KMS-11 (cell line): ENCODE data around the gene ZNF385C.

Source experiments
- H2AFZ ChIP-seq: fragments of 200-600 bp; sonication (generic); 2 replicates; pipeline ENCODE4 v1.6.1; 2016; ENCODE audit warnings: antibody characterized with exemption, mixed run types, low read depth
- H3K27ac ChIP-seq: fragments of 200-600 bp; sonication (generic); 2 replicates; pipeline ENCODE4 v1.6.1; 2016; ENCODE audit warnings: mild to moderate bottlenecking, mixed run types
- H3K27me3 ChIP-seq: fragments of 200-600 bp; sonication (generic); 2 replicates; pipeline ENCODE4 v1.6.1; 2017; ENCODE audit warnings: mild to moderate bottlenecking, low read depth, mixed run types, moderate library complexity; ENCODE audit not compliant: insufficient read depth
- H3K36me3 ChIP-seq: fragments of 200-600 bp; sonication (generic); 2 replicates; pipeline ENCODE4 v1.6.1; 2017; ENCODE audit warnings: mild to moderate bottlenecking, mixed run types; ENCODE audit not compliant: insufficient read depth
- H3K4me1 ChIP-seq: fragments of 200-600 bp; sonication (generic); 2 replicates; pipeline ENCODE4 v1.6.1; 2016; ENCODE audit warnings: mild to moderate bottlenecking, low read depth, mixed run types; ENCODE audit not compliant: poor library complexity, severe bottlenecking
- H3K4me2 ChIP-seq: fragments of 200-600 bp; sonication (generic); 2 replicates; pipeline ENCODE4 v1.7.0; 2016; ENCODE audit warnings: mild to moderate bottlenecking, mixed run types
- H3K4me3 ChIP-seq: fragments of 200-600 bp; sonication (generic); IDR thresholded peaks from 2 replicates; pipeline ENCODE4 v1.6.1; 2017; ENCODE audit warnings: low read depth, low read length, mixed read lengths; ENCODE audit not compliant: insufficient read depth
- H3K79me2 ChIP-seq: fragments of 200-600 bp; sonication (generic); 2 replicates; pipeline ENCODE4 v1.6.1; 2016; ENCODE audit warnings: low read depth, mixed run types; ENCODE audit not compliant: insufficient read depth
- H3K9ac ChIP-seq: fragments of 200-600 bp; sonication (generic); 2 replicates; pipeline ENCODE4 v1.6.1; 2016; ENCODE audit warnings: mild to moderate bottlenecking, mixed run types
- H4K20me1 ChIP-seq: fragments of 200-600 bp; sonication (generic); 2 replicates; pipeline ENCODE4 v1.6.1; 2016; ENCODE audit warnings: mild to moderate bottlenecking, mixed run types; ENCODE audit not compliant: insufficient read depth
- TF ChIP-seq, protein P1 (sequence below): fragments of 200-600 bp; sonication (generic); conservative IDR thresholded peaks from 2 replicates; pipeline ENCODE4 v1.6.1; 2017; ENCODE audit warnings: low read depth, mild to moderate bottlenecking, antibody characterized with exemption, low read length, moderate library complexity, mixed read lengths

The ZNF385C gene

DNA sequence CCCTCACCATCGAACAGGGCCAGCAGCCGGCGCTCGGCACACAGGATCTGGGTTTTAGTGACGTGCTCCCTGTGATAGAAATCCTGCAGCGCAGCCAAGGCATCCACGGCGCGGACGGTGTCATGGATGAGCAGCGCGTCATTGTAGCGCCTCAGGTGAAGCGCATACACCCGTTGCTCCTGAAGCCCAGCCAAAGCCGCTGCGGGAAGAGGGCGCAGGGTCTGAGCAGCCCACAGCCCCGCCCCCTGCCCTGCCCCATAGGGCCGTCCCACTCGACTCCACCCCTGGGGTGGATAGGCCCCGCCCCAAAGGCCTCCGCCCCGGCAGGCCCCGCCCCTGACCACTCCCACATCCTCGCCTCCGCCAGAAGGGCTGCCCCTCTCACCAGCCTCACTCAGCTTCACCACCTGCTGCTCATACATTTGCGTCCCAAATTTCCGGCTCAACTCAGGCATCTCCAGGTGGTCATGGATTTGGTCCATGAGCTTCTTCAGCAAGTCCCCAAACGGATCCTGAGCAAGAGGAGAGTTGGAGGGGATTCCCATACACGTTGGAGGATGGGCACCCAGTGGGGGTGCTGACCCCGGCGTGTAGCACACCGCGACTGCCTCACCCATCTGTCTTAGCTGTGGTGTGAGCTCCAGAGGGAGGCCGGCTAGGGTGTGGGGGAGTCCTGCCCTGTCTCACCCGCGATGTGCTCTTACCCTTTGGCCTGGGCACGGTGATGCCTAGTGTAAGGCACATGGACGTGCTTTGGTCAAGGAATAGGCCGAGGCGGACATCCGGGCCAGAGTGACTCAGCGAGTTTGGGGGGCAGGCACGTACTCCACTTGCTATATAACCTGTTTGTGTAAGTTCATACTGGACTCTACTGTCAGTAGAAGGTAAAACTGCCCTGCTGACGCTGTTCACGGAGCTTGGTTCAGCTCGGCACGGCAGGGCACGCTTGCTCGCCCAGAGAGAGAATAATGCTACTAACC, 9.6 kb upstream of the ZNF385C start:
- no peaks in the 10 kb centered on the region; the same call in 1 of the 2 replicates for H3K27me3 ChIP-seq
- H3K79me2 ChIP-seq: no peaks in the 10 kb centered on the region
- no peak overlapping the region for H3K27ac ChIP-seq
- H3K4me2 ChIP-seq: peak overlapping the region; percentile 55
- H3K9ac ChIP-seq: no peak overlapping the region
- H3K4me3 ChIP-seq: no peak overlapping the region
- H2AFZ ChIP-seq: peak overlapping the region; percentile 41; the same call in 1 of the 2 replicates
- TF ChIP-seq, protein P1, sequence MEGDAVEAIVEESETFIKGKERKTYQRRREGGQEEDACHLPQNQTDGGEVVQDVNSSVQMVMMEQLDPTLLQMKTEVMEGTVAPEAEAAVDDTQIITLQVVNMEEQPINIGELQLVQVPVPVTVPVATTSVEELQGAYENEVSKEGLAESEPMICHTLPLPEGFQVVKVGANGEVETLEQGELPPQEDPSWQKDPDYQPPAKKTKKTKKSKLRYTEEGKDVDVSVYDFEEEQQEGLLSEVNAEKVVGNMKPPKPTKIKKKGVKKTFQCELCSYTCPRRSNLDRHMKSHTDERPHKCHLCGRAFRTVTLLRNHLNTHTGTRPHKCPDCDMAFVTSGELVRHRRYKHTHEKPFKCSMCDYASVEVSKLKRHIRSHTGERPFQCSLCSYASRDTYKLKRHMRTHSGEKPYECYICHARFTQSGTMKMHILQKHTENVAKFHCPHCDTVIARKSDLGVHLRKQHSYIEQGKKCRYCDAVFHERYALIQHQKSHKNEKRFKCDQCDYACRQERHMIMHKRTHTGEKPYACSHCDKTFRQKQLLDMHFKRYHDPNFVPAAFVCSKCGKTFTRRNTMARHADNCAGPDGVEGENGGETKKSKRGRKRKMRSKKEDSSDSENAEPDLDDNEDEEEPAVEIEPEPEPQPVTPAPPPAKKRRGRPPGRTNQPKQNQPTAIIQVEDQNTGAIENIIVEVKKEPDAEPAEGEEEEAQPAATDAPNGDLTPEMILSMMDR: no peak
- no peaks in the 10 kb centered on the region for H4K20me1 ChIP-seq
- no peaks in the 10 kb centered on the region for H3K36me3 ChIP-seq
- H3K4me1 ChIP-seq: peaks cover 36% of the 10 kb centered on the region

DNA sequence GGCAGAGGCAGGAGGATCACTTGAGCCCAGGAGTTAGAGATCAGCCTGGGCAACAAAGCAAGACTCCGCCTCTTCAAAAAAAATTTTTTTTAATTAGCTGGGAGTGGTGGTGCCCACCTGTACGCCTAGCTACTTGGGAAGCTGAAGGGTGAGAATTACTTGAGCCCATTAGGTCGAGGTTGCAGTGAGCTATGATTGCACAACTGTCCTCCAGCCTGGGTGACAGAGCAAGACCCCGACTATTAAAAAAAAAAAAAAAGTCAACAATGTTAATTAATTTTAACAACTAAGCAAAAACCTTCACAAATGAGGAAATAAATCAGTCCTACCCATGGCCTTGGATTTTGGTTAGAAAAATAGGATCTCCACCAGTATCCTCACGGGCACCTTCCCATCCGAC, 8.9 kb upstream of the ZNF385C start:
- no peak overlapping the region for H3K4me3 ChIP-seq
- no peaks in the 10 kb centered on the region for H3K36me3 ChIP-seq
- H3K9ac ChIP-seq: no peak overlapping the region
- H3K4me1 ChIP-seq: peaks cover 31% of the 10 kb centered on the region
- no peak overlapping the region; the same call in none of the 2 replicates for H3K4me2 ChIP-seq
- TF ChIP-seq, protein P1: no peak
- H3K79me2 ChIP-seq: no peaks in the 10 kb centered on the region
- no peak overlapping the region for H3K27ac ChIP-seq
- H2AFZ ChIP-seq: peak overlapping the region; percentile 41; the same call in 1 of the 2 replicates
- H3K27me3 ChIP-seq: no peaks in the 10 kb centered on the region; the same call in 1 of the 2 replicates
- H4K20me1 ChIP-seq: no peaks in the 10 kb centered on the region

DNA sequence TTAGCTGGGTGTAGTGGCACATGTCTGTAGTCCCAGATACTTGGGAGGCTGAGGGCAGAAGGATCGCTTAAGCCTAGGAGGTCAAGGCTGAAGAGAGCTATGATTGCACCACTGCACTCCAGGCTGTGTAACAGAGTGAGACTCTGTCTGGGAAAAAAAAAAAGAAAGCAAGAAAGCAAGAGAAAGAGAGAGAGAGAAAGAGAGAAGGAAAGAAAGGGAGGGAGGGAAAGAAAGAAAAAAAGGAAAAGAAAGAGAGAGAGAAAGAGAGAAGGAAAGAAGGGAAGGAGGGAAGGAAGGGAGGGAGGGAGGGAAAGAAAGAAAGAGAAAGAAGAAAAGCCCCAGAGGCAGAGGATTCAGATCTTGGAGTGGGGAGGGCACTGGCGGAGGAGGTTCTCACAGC, 7.7 kb upstream of the ZNF385C start:
- TF ChIP-seq, protein P1: no peak
- Histone ChIP-seq H3K36me3 (no peaks in the 10 kb centered on the region), H3K9ac (no peak overlapping the region)

DNA sequence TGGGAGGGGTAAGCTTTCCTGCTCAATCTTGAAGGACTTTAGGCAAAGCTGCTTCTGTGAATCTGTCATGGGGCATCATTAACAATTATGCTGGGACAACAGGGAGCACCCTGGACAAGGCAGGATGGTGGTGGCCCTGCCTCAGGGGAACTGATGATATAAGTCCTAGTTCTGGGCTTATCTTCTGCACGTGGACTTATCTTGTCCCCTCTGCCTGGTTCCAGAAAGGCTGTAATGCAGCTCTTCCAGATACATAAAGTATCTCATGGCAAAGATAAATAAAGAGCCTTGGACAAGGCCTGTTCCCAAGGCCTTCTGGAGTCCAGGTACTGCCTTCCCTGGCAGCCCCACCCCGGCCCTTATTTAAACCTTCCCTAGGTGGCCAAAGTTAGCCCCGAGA, 6.0 kb upstream of the ZNF385C start:
- H2AFZ ChIP-seq: no peak overlapping the region
- no peak overlapping the region for H3K4me3 ChIP-seq
- TF ChIP-seq, protein P1: no peak
- H3K79me2 ChIP-seq: no peaks in the 10 kb centered on the region
- no peaks in the 10 kb centered on the region for H4K20me1 ChIP-seq
- H3K4me1 ChIP-seq: peaks cover 17% of the 10 kb centered on the region
- H3K4me2 ChIP-seq: no peak overlapping the region
- no peak overlapping the region for H3K27ac ChIP-seq
- no peaks in the 10 kb centered on the region for H3K36me3 ChIP-seq
- H3K9ac ChIP-seq: no peak overlapping the region
- H3K27me3 ChIP-seq: no peaks in the 10 kb centered on the region; the same call in 1 of the 2 replicates

More for the DNA sequence above, 7.7 kb upstream of the ZNF385C start:
- H3K4me2 ChIP-seq: no peak overlapping the region
- H3K27ac ChIP-seq: no peak overlapping the region
- no peaks in the 10 kb centered on the region; the same call in 1 of the 2 replicates for H3K27me3 ChIP-seq
- no peak overlapping the region for H3K4me3 ChIP-seq
- no peak overlapping the region for H2AFZ ChIP-seq
- no peaks in the 10 kb centered on the region for H4K20me1 ChIP-seq
- peaks cover 20% of the 10 kb centered on the region for H3K4me1 ChIP-seq
- H3K79me2 ChIP-seq: no peaks in the 10 kb centered on the region
